PC-3 (cell line): ENCODE data around the gene LYRM4.

Source experiments
- EZH2phosphoT487 ChIP-seq: fragments of 300-600 bp; sonication (generic); IDR thresholded peaks from 2 replicates; pipeline ENCODE4 v1.6.1; 2018; ENCODE audit warnings: mild to moderate bottlenecking, antibody characterized with exemption, low read length, borderline replicate concordance
- TF ChIP-seq, protein P1 (sequence below): fragments of 300-600 bp; sonication (generic); conservative IDR thresholded peaks from 2 replicates; pipeline ENCODE4 v1.5.1; 2017; ENCODE audit warnings: antibody characterized with exemption, low read depth, mild to moderate bottlenecking, low read length

DNA sequence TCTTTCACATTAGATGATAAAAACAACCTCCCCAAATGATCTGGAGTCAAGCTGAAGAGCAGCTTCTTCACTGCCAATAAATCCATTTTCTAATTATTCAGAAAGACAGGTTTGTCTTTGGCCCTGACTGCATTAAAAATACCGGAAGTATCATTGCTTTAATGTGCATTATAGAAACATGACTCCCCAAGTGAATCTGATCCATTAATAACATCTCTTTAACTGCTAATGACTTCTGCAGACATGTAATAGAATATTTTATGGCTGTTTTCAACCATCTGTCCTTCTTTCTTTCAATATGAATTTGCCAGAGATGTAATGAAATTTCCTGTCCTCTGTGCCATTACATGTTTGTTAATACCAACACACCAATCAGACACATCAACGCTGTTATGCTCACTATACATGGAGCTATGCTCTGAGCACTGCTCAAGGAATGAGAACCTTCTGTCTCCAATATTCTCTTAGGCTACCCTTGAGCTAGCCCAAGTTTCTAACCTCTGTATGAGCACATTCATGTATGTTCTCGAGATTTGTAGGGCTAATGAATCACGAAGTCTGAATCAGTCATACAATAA lies 87.8 kb downstream of the LYRM4 start:
- TF ChIP-seq, protein P1, sequence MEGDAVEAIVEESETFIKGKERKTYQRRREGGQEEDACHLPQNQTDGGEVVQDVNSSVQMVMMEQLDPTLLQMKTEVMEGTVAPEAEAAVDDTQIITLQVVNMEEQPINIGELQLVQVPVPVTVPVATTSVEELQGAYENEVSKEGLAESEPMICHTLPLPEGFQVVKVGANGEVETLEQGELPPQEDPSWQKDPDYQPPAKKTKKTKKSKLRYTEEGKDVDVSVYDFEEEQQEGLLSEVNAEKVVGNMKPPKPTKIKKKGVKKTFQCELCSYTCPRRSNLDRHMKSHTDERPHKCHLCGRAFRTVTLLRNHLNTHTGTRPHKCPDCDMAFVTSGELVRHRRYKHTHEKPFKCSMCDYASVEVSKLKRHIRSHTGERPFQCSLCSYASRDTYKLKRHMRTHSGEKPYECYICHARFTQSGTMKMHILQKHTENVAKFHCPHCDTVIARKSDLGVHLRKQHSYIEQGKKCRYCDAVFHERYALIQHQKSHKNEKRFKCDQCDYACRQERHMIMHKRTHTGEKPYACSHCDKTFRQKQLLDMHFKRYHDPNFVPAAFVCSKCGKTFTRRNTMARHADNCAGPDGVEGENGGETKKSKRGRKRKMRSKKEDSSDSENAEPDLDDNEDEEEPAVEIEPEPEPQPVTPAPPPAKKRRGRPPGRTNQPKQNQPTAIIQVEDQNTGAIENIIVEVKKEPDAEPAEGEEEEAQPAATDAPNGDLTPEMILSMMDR = no peak
- TF ChIP-seq EZH2phosphoT487 = no peak
